GM12878 (cell line): ENCODE measurements around the gene RASA1. TPM values are rescaled to one million over a fixed set of nuclear protein-coding genes. Genes with fewer than 3 reads are reported as not detected.

Source experiments
- ATAC-seq: fragments of 200-7000 bp; cut with Tn5 transposase; 3 replicates; pipeline ENCODE4 v1.9.1; 2020; ENCODE audit warnings: mild to moderate bottlenecking, moderate library complexity
- BruUV-seq: library from RNA; stranded (reverse); fragments of 400-500 nt; replicated peaks from 2 replicates; lab custom pipeline; 2021; lab: Mats Ljungman, UMichigan
- CTCF ChIA-PET: fragments of 300-600 bp; sonication (Branson Sonifier 250); formaldehyde crosslinking; extraction: SDS; loops from one replicate; lab custom pipeline; 2021; ENCODE audit warnings: inconsistent platforms; lab: Yijun Ruan, JAX
- POLR2A ChIA-PET: fragments of 350-600 bp; formaldehyde crosslinking; extraction: SDS; loops from one replicate; lab custom pipeline; 2021; ENCODE audit warnings: inconsistent platforms; lab: Charles Lee
- RAD21 ChIA-PET: fragments of 300-600 bp; sonication (Branson Sonifier 250); formaldehyde crosslinking; loops from one replicate; lab custom pipeline; 2023; ENCODE audit warnings: antibody characterized with exemption; ENCODE audit not compliant: unreplicated experiment; lab: Charles Lee
- SMC1A ChIA-PET: fragments of 300-600 bp; sonication (Branson Sonifier 250); formaldehyde crosslinking; loops from one replicate; lab custom pipeline; 2023; ENCODE audit not compliant: unreplicated experiment, uncharacterized antibody; lab: Charles Lee
- DNase-seq: peaks from one replicate; pipeline ENCODE4 v3.0.0-alpha.2; 2011; ENCODE audit warnings: low read depth, low spot score
- FAIRE-seq: peaks from 3 replicates; lab custom pipeline; 2011; peaks lifted over from hg19 to GRCh38; lab: Jason Lieb, UNC
- H2AFZ ChIP-seq: 2 replicates; pipeline ENCODE4 v1.6.0; 2011; ENCODE audit warnings: low read depth, low read length, control low read depth; ENCODE audit not compliant: control insufficient read depth
- H3K27ac ChIP-seq: 2 replicates; pipeline ENCODE4 v1.5.1; 2011; ENCODE audit warnings: control low read depth; ENCODE audit not compliant: control insufficient read depth, insufficient read depth
- H3K27me3 ChIP-seq, 2 experiments: replicated peaks in 1 of 2; 2 replicates each; pipeline versions ENCODE4 v1.6.0 to v1.6.1; 2011; ENCODE audit warnings: low read length in 1 of 2; ENCODE audit not compliant: control insufficient read depth in 2 of 2, insufficient read depth in 2 of 2
- H3K36me3 ChIP-seq, 2 experiments: 2 replicates each; pipeline ENCODE4 v1.5.1; 2011; ENCODE audit warnings: low read length in 1 of 2; ENCODE audit not compliant: control insufficient read depth in 2 of 2, insufficient read depth in 2 of 2
- H3K4me1 ChIP-seq: 2 replicates; pipeline ENCODE4 v1.6.1; 2011; ENCODE audit warnings: mild to moderate bottlenecking, low read length, moderate library complexity, mixed read lengths; ENCODE audit not compliant: control insufficient read depth, insufficient read depth
- H3K4me2 ChIP-seq: 2 replicates; pipeline ENCODE4 v1.6.0; 2011; ENCODE audit warnings: control low read depth; ENCODE audit not compliant: control insufficient read depth, insufficient read depth
- H3K4me3 ChIP-seq: fragments of 200-600 bp; sonication (generic); 2 replicates; pipeline ENCODE4 v1.5.1; 2016
- H3K79me2 ChIP-seq: 2 replicates; pipeline ENCODE4 v1.6.0; 2011; ENCODE audit warnings: low read length; ENCODE audit not compliant: control insufficient read depth, insufficient read depth
- H3K9ac ChIP-seq: 2 replicates; pipeline ENCODE4 v1.8.0; 2011; ENCODE audit warnings: low read length, control low read depth, mixed read lengths; ENCODE audit not compliant: control insufficient read depth, insufficient read depth
- H3K9me3 ChIP-seq: replicated peaks from 3 replicates; pipeline ENCODE4 v1.5.1; 2011; ENCODE audit warnings: mild to moderate bottlenecking, low read length; ENCODE audit not compliant: control insufficient read depth, insufficient read depth
- H4K20me1 ChIP-seq: 2 replicates; pipeline ENCODE4 v1.6.0; 2011; ENCODE audit not compliant: control insufficient read depth, insufficient read depth
- EGR1 ChIP-seq, 2 experiments: IDR thresholded peaks; 1 replicate in 1 of 2; 2 replicates in 1 of 2; pipeline ENCODE4 v1.6.1; 2011 to 2012; ENCODE audit warnings: low read depth in 2 of 2, low read length in 2 of 2, borderline replicate concordance in 1 of 2, mild to moderate bottlenecking in 1 of 2, moderate library complexity in 1 of 2
- ETV6 ChIP-seq, 2 experiments: fragments of 450-650 bp in 1 of 2; IDR thresholded peaks in 1 of 2; conservative IDR thresholded peaks in 1 of 2; 2 replicates each; pipeline ENCODE4 v1.6.1; 2014; ENCODE audit warnings: antibody characterized with exemption in 1 of 2, borderline replicate concordance in 1 of 2, low read depth in 1 of 2, mild to moderate bottlenecking in 1 of 2, moderate library complexity in 1 of 2
- FOXM1 ChIP-seq: IDR thresholded peaks from 2 replicates; pipeline ENCODE4 v1.6.1; 2012; ENCODE audit warnings: low read depth, mild to moderate bottlenecking, inconsistent platforms, low read length, moderate library complexity
- HCFC1 ChIP-seq: fragments of 150-350 bp; IDR thresholded peaks from 2 replicates; pipeline ENCODE4 v1.6.1; 2014; ENCODE audit warnings: low read length
- IKZF2 ChIP-seq, 2 experiments: fragments of 450-650 bp; IDR thresholded peaks; 2 replicates each; pipeline ENCODE4 v1.6.1; 2017; ENCODE audit warnings: mild to moderate bottlenecking in 2 of 2, moderate library complexity in 2 of 2
- RUNX3 ChIP-seq: IDR thresholded peaks from 2 replicates; pipeline ENCODE4 v1.6.1; 2012; ENCODE audit warnings: low read length, inconsistent platforms
- WGBS: methylation state at CpG from one replicate; pipeline ENCODE4 v1.1.6; 2016; ENCODE audit warnings: low lambda C conversion rate; ENCODE audit not compliant: insufficient replicate concordance, insufficient coverage; ENCODE audit errors: missing lambda C conversion rate; 5-methylcytosine and 5-hydroxymethylcytosine counted together
- in situ Hi-C: fragments of 300-500 bp; cut with MboI; formaldehyde crosslinking; loops from 9 replicates; pipeline ENCODE4 v1.14.3; 2018; ENCODE audit warnings: mixed read lengths
- intact Hi-C: fragments of 100-400 bp; cut with micrococcal nuclease; formaldehyde crosslinking; loops from one replicate; pipeline ENCODE4 v1.14.2; 2022; ENCODE audit not compliant: unreplicated experiment
- polyA plus RNA-seq, 11 experiments: library from polyadenylated mRNA; depleted of rRNA in 4 of 11; unstranded in 6 of 11; stranded (reverse) in 5 of 11; fragments of >200 nt; fragmentation: Nextera tagmentation in 4 of 11; fragmentation: Illumina TruSeq in 1 of 11; extraction: Ambion mirVana in 4 of 11; extraction: Trizol in 1 of 11; gene quantifications; 1 replicate in 1 of 11; 2 replicates in 10 of 11; pipeline versions ENCODE4 v1.2.1 to v1.2.3, GENCODE V29; 2011 to 2016; ENCODE audit warnings: inconsistent platforms in 2 of 11, missing spikeins in 2 of 11, low read depth in 1 of 11
- total RNA-seq, 4 experiments: library from RNA; depleted of rRNA in 3 of 4; stranded (reverse); fragments of >200 nt in 3 of 4; fragmentation: Illumina TruSeq in 1 of 4; extraction: Trizol in 1 of 4; gene quantifications; 2 replicates each; pipeline versions ENCODE4 v1.2.1 to v1.2.3, GENCODE V29; 2013 to 2021
- TF ChIP-seq, protein P1 (sequence below): fragments of 450-650 bp; IDR thresholded peaks from 2 replicates; pipeline ENCODE4 v1.6.1; 2016; ENCODE audit warnings: mild to moderate bottlenecking
- TF ChIP-seq, protein P2 (sequence below): fragments of 150-350 bp; IDR thresholded peaks from 2 replicates; pipeline ENCODE4 v1.6.1; 2016; ENCODE audit warnings: low read depth, low read length

The RASA1 gene
- total and polyA plus RNA-seq, 10 of the 15 experiments (the other 5 are each of a cell fraction or from before 2014, with no cell fraction given) = 7.8 to 72.3 (median 21.8) TPM

GRCh38 chr5:87268126-87268969 is 665 bp downstream of the RASA1 start (continued):
- TF ChIP-seq EGR1 (IDR thresholded peaks at IDR 0.05; ENCODE audit: borderline replicate concordance in 1 of 2, low read depth in 2 of 2, low read length in 2 of 2) (peak in 1 of 2 experiments; percentile 33; a peak in 1 of 3 replicates), FOXM1 (peak; percentile 32; the same call in 1 of the 2 replicates), HCFC1 (peak; percentile 16; the same call in 1 of the 2 replicates), IKZF2 (IDR thresholded peaks at IDR 0.05) (peak in 1 of 2 experiments; percentile 72; a peak in 1 of 4 replicates), ETV6 (conservative IDR thresholded peaks at IDR 0.05 in 1 of 2, IDR thresholded peaks at IDR 0.05 in 1 of 2; ENCODE audit: borderline replicate concordance in 1 of 2, low read depth in 1 of 2) (peak in 1 of 2 experiments; percentile 27; a peak in 1 of 4 replicates)
- TF ChIP-seq, protein P1, sequence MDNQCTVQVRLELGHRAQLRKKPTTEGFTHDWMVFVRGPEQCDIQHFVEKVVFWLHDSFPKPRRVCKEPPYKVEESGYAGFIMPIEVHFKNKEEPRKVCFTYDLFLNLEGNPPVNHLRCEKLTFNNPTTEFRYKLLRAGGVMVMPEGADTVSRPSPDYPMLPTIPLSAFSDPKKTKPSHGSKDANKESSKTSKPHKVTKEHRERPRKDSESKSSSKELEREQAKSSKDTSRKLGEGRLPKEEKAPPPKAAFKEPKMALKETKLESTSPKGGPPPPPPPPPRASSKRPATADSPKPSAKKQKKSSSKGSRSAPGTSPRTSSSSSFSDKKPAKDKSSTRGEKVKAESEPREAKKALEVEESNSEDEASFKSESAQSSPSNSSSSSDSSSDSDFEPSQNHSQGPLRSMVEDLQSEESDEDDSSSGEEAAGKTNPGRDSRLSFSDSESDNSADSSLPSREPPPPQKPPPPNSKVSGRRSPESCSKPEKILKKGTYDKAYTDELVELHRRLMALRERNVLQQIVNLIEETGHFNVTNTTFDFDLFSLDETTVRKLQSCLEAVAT = peak; percentile 92

DNA sequence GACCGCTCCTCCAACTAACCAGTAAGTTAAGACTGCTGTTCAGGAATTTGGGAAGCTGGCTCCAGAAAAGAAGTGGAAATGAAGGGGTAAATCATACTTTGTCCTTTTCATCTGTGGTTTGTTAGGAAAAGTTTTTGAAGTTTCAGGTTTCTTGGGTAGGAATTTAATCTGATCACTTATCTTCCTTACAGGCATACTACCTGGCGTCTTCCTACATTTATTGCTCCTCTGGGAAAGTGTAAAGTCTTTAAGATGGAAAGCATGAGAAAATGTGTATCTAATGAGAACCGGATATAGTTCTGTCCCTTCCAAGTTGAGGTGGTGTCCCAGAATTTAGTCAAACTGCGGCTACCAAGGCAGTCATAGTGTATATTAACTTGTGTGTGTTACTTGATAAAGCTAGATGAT is 1.3 kb downstream of the RASA1 start:
- H3K79me2 ChIP-seq = peaks cover 60% of the 10 kb centered on the region
- no peaks in the 10 kb centered on the region; the same call in 2 of the 3 replicates for H3K9me3 ChIP-seq
- peak; percentile 18 for FAIRE-seq
- H4K20me1 ChIP-seq = no peaks in the 10 kb centered on the region
- no peaks in the 10 kb centered on the region for H3K27me3 ChIP-seq
- TF ChIP-seq, protein P2, sequence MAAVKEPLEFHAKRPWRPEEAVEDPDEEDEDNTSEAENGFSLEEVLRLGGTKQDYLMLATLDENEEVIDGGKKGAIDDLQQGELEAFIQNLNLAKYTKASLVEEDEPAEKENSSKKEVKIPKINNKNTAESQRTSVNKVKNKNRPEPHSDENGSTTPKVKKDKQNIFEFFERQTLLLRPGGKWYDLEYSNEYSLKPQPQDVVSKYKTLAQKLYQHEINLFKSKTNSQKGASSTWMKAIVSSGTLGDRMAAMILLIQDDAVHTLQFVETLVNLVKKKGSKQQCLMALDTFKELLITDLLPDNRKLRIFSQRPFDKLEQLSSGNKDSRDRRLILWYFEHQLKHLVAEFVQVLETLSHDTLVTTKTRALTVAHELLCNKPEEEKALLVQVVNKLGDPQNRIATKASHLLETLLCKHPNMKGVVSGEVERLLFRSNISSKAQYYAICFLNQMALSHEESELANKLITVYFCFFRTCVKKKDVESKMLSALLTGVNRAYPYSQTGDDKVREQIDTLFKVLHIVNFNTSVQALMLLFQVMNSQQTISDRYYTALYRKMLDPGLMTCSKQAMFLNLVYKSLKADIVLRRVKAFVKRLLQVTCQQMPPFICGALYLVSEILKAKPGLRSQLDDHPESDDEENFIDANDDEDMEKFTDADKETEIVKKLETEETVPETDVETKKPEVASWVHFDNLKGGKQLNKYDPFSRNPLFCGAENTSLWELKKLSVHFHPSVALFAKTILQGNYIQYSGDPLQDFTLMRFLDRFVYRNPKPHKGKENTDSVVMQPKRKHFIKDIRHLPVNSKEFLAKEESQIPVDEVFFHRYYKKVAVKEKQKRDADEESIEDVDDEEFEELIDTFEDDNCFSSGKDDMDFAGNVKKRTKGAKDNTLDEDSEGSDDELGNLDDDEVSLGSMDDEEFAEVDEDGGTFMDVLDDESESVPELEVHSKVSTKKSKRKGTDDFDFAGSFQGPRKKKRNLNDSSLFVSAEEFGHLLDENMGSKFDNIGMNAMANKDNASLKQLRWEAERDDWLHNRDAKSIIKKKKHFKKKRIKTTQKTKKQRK = no peak
- 0 out of 2 replicates have a peak, but pooled peaks have one; percentile 1 for TF ChIP-seq RUNX3
- in situ Hi-C loops (no loop called here), intact Hi-C loops (loop anchor here (2.0 to 10.0 kb wide), 5 partner anchors 77 to 198 kb away; no protein-coding TSS in a partner anchor)
- peak overlapping the region; percentile 90 for H3K9ac ChIP-seq
- H3K4me2 ChIP-seq = peak overlapping the region; percentile 54
- SMC1A ChIA-PET = interaction anchor here (0.7 to 4.1 kb wide), 16 partner anchors 10 to 199 kb away, joined by 3 to 39 read pairs (median 4); no protein-coding TSS in a partner anchor
- BruUV-seq = no TSS peak
- WGBS = 4% methylated on average over 4 of the region's 4 CpGs
- CTCF ChIA-PET = interaction anchor here (1.1 to 2.6 kb wide), 5 partner anchors 13 to 198 kb away, joined by 3 to 17 read pairs (median 6); no protein-coding TSS in a partner anchor
- H3K36me3 ChIP-seq = peaks cover 0 to 5% of the 10 kb centered on the region in 2 experiments; a peak in 1 of 4 replicates
- 0 out of 3 replicates have a peak, but pooled peaks have one; percentile 1 for ATAC-seq
- no peak for DNase-seq
- POLR2A ChIA-PET = interaction anchor here (0.9 to 2.5 kb wide), 12 partner anchors 10 to 198 kb away, joined by 3 to 17 read pairs (median 4); no protein-coding TSS in a partner anchor
- RAD21 ChIA-PET = interaction anchor here (0.7 to 3.8 kb wide), 19 partner anchors 15 to 199 kb away, joined by 3 to 26 read pairs (median 4); no protein-coding TSS in a partner anchor
- peak overlapping the region; percentile 94 for H3K27ac ChIP-seq
- peak overlapping the region; percentile 98 for H3K4me3 ChIP-seq
- peak overlapping the region; percentile 85; the same call in 1 of the 2 replicates for H2AFZ ChIP-seq
- no peaks in the 10 kb centered on the region for H3K4me1 ChIP-seq
